Measurements from ENCODE around the gene LIMS2.
A peak's percentile ranks its signal among the peaks of the same experiment; 100 is the strongest.

LIMS2 gene

GRCh38 chr2:127705391-127706065, 30.2 kb upstream of the LIMS2 start:
- Mint-ChIP-seq H3K36me3 (peaks cover 31 to 48% of the 10 kb centered on the region in 2 donors), H3K27me3 (no peaks in the 10 kb centered on the region), H3K4me3 (no peak overlapping the region), H3K9me3 (no peaks in the 10 kb centered on the region), H3K4me1 (peaks cover 16 to 18% of the 10 kb centered on the region in 2 donors), H3K27ac (peak overlapping the region; percentile 16)
- DNase-seq (no peak), ATAC-seq (replicated peaks) (no peak)

GRCh38 chr2:127704641-127705390, 29.5 kb upstream of the LIMS2 start:
- DNase-seq: no peak
- H3K4me1 Mint-ChIP-seq: peaks cover 21 to 24% of the 10 kb centered on the region in 2 donors
- no peak overlapping the region for H3K4me3 Mint-ChIP-seq
- no peaks in the 10 kb centered on the region for H3K27me3 Mint-ChIP-seq
- ATAC-seq (replicated peaks): no peak
- H3K36me3 Mint-ChIP-seq: peaks cover 30 to 49% of the 10 kb centered on the region in 2 donors
- peak overlapping the region; percentile 16 for H3K27ac Mint-ChIP-seq
- H3K9me3 Mint-ChIP-seq: no peaks in the 10 kb centered on the region

- no peak for DNase-seq
- H3K36me3 Mint-ChIP-seq: peaks cover 26 to 43% of the 10 kb centered on the region in 2 donors
- H3K27ac Mint-ChIP-seq: no peak overlapping the region
- no peaks in the 10 kb centered on the region for H3K27me3 Mint-ChIP-seq
- H3K4me1 Mint-ChIP-seq: peaks cover 23 to 24% of the 10 kb centered on the region in 2 donors
- no peak for ATAC-seq (replicated peaks)
- peak overlapping the region in 1 of 2 donors; percentile 48 for H3K4me3 Mint-ChIP-seq
- H3K9me3 Mint-ChIP-seq: no peaks in the 10 kb centered on the region
Measured at GRCh38 chr2:127703282-127703681, 28.0 kb upstream of the LIMS2 start.

- no peaks in the 10 kb centered on the region for H3K9me3 Mint-ChIP-seq
- H3K36me3 Mint-ChIP-seq: peaks cover 23 to 37% of the 10 kb centered on the region in 2 donors
- H3K4me3 Mint-ChIP-seq: peak overlapping the region; percentile 83 to 94
- no peaks in the 10 kb centered on the region for H3K27me3 Mint-ChIP-seq
- DNase-seq (no peak), ATAC-seq (replicated peaks) (no peak)
- H3K27ac Mint-ChIP-seq: peak overlapping the region; percentile 83
- H3K4me1 Mint-ChIP-seq: peaks cover 23 to 24% of the 10 kb centered on the region in 2 donors
Measured at GRCh38 chr2:127702395-127703009, 27.2 kb upstream of the LIMS2 start.

- Mint-ChIP-seq H3K27ac (peak overlapping the region; percentile 99), H3K9me3 (no peaks in the 10 kb centered on the region), H3K4me1 (peaks cover 23 to 24% of the 10 kb centered on the region in 2 donors), H3K4me3 (peak overlapping the region; percentile 87 to 94), H3K27me3 (no peaks in the 10 kb centered on the region), H3K36me3 (peaks cover 23 to 35% of the 10 kb centered on the region in 2 donors)
- ATAC-seq (replicated peaks): peak; percentile 74 to 79
- DNase-seq: peak; percentile 79
Measured at GRCh38 chr2:127701651-127702394, 26.5 kb upstream of the LIMS2 start.

- Mint-ChIP-seq H3K27me3 (no peaks in the 10 kb centered on the region), H3K9me3 (no peaks in the 10 kb centered on the region), H3K4me1 (peaks cover 21 to 24% of the 10 kb centered on the region in 2 donors), H3K27ac (peak within 1 kb of the TSS; percentile 99), H3K4me3 (peak within 1 kb of the TSS; percentile 87 to 94), H3K36me3 (peaks cover 19 to 31% of the 10 kb centered on the region in 2 donors)
- DNase-seq (peak; percentile 92), ATAC-seq (replicated peaks) (peak; percentile 76 to 79)
Measured at GRCh38 chr2:127701193-127701650, 25.9 kb upstream of the LIMS2 start, which contains the start of gene SFT2D3. Gene SFT2D3, plus strand, starts transcription at chr2:127701497. Its CDS starts 32 bp downstream, at chr2:127701529.

GRCh38 chr2:127700527-127701192, 25.3 kb upstream of the LIMS2 start:
- Mint-ChIP-seq H3K4me3 (peak overlapping the region; percentile 87 to 94), H3K4me1 (peaks cover 23 to 24% of the 10 kb centered on the region in 2 donors), H3K27ac (peak overlapping the region; percentile 99), H3K36me3 (peaks cover 18 to 29% of the 10 kb centered on the region in 2 donors), H3K9me3 (no peaks in the 10 kb centered on the region), H3K27me3 (no peaks in the 10 kb centered on the region)
- ATAC-seq (replicated peaks): peak; percentile 51 to 64
- DNase-seq: peak; percentile 76

GRCh38 chr2:127698553-127699355, 23.4 kb upstream of the LIMS2 start:
- Mint-ChIP-seq H3K4me3 (no peak overlapping the region), H3K27me3 (no peaks in the 10 kb centered on the region), H3K9me3 (no peaks in the 10 kb centered on the region), H3K27ac (peak overlapping the region; percentile 2), H3K4me1 (peaks cover 16% of the 10 kb centered on the region in 2 donors), H3K36me3 (peaks cover 10 to 20% of the 10 kb centered on the region in 2 donors)
- ATAC-seq (replicated peaks) (no peak), DNase-seq (no peak)

GRCh38 chr2:127697482-127698180, 22.3 kb upstream of the LIMS2 start:
- no peak for ATAC-seq (replicated peaks)
- peak overlapping the region; percentile 28 for H3K27ac Mint-ChIP-seq
- no peak for DNase-seq
- H3K9me3 Mint-ChIP-seq: no peaks in the 10 kb centered on the region
- peaks cover 15 to 16% of the 10 kb centered on the region in 2 donors for H3K4me1 Mint-ChIP-seq
- H3K4me3 Mint-ChIP-seq: no peak overlapping the region
- no peaks in the 10 kb centered on the region for H3K27me3 Mint-ChIP-seq
- H3K36me3 Mint-ChIP-seq: peaks cover 10 to 18% of the 10 kb centered on the region in 2 donors

- Mint-ChIP-seq H3K36me3 (peaks cover 23 to 27% of the 10 kb centered on the region in 2 donors), H3K4me1 (peaks cover 8 to 11% of the 10 kb centered on the region in 2 donors), H3K4me3 (peak overlapping the region in 1 of 2 donors; percentile 46), H3K27ac (no peak overlapping the region), H3K27me3 (no peaks in the 10 kb centered on the region), H3K9me3 (peaks cover 12 to 14% of the 10 kb centered on the region in 2 donors)
- ATAC-seq (replicated peaks) (peak; percentile 67 to 75), DNase-seq (peak; percentile 57)
Measured at GRCh38 chr2:127695491-127696472, 20.5 kb upstream of the LIMS2 start.

- no peak overlapping the region for H3K27ac Mint-ChIP-seq
- peaks cover under 1 to 5% of the 10 kb centered on the region in 2 donors for H3K4me1 Mint-ChIP-seq
- H3K4me3 Mint-ChIP-seq: no peak overlapping the region
- H3K36me3 Mint-ChIP-seq: peaks cover 20 to 26% of the 10 kb centered on the region in 2 donors
- no peak for ATAC-seq (replicated peaks)
- H3K9me3 Mint-ChIP-seq: peaks cover 13 to 15% of the 10 kb centered on the region in 2 donors
- H3K27me3 Mint-ChIP-seq: no peaks in the 10 kb centered on the region
- DNase-seq: no peak
Measured at GRCh38 chr2:127694986-127695385, 19.7 kb upstream of the LIMS2 start.

Measured in stimulated activated naive B cell treated with anti-CD40 and anti-IgM and Interleukin-4, amounts not matched to agents 10 μg/mL and 1 μg/mL and 100 μg/mL, for 72 hours (primary cell).